ENCODE results near the gene MGAT4D.
"Not testable (repeated sequence)": the region's sequence is repeated elsewhere in the genome, so short reads cannot be mapped to it uniquely, and the experiment has no call there.

MGAT4D gene

DNA sequence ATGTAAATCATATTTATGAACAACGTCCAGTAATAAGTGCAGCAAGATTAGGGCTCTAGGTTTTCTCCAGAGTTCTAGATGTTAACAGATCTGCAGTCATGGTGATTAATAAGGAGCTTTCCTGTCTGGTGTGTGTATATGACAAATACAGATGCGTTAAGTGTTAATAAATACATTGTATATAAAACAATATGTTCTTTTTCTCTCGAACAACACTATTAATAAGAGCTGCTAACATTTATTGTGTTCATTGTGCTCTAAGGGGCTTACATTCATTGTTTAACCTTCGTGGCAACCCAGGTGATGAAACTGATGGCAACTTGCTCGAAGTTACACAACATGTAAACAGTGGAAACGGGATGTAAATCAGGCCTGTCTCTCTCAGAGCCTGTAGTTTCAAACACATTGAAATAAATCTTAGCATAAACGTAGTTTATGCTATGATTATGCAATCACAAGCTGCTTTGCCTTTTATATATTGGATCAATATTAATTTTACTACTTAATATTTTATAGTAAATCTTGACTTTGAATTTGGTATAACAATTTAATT lies 70.1 kb downstream of the MGAT4D start:
- Histone ChIP-seq H3K4me3 (ENCODE audit: low read length) (peak overlapping the region; percentile 86), H3K4me1 (ENCODE audit: control insufficient read depth, insufficient read depth, low read length) (peaks cover 24% of the 10 kb centered on the region), H3K27me3 (ENCODE audit: control insufficient read depth, insufficient read depth, low read length) (peaks cover 14% of the 10 kb centered on the region), H3K9ac (ENCODE audit: low read depth, low read length) (peak overlapping the region; percentile 31), H3K4me2 (ENCODE audit: low read length) (peak overlapping the region; percentile 96), H3K36me3 (ENCODE audit: insufficient read depth, low read length) (no peaks in the 10 kb centered on the region), H3K9me3 (replicated peaks; ENCODE audit: low read length) (no peaks in the 10 kb centered on the region)

DNA sequence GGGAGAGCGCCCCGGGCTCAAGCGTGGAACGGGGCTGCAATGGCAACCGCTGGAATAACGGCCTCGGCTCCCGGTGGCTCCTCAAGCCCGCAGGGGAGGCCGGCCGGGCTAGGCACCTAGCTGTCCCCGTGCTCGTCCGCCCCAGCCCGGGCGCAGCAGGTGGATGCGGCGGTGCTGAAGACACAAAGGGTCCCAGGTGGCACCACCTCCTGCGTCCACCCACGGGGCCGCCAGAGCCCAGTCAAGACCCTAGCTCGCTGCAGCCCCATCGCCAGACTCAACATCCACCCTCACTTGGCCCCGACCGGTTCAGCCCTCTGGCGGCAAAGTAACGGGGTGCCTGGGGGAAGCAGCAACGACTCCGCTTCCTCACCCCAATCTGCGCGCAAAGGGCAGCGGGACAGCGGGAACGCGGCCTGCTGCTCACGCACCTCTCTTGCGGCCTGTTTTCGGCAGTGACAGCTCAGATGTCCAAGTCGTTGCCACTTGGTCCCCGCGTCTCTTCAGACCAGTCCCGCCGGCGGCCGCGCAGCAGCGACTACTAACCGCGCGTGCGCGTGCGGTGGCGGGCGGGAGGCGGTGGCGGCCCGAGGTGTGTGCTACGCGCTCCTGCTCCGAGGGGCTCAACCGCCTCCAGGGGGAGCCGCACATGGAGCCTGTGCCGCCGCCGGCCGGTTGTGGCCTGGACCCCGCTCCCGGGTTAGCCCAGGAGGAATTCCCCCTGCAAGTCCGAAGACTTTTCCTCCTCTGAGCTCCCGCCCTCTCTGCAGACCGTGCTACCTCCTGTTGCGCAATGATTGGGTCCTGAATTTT lies 70.8 kb downstream of the MGAT4D start, which contains the start of gene CLGN:
CLGN (minus strand) TSS at position 543 of the 813 bp plus-strand sequence. CDS start 14,570 bp downstream, outside the sequence.
- H3K27me3 ChIP-seq (ENCODE audit: control insufficient read depth, insufficient read depth, low read length): peaks cover 14% of the 10 kb centered on the region
- H3K36me3 ChIP-seq (ENCODE audit: insufficient read depth, low read length): no peaks in the 10 kb centered on the region
- H3K4me1 ChIP-seq (ENCODE audit: control insufficient read depth, insufficient read depth, low read length): peaks cover 29% of the 10 kb centered on the region
- no peaks in the 10 kb centered on the region for H3K9me3 ChIP-seq (replicated peaks; ENCODE audit: low read length)
- H3K9ac ChIP-seq (ENCODE audit: low read depth, low read length): peak within 1 kb of the TSS; percentile 44
- peak within 1 kb of the TSS; percentile 96 for H3K4me2 ChIP-seq (ENCODE audit: low read length)
- peak within 1 kb of the TSS; percentile 86 for H3K4me3 ChIP-seq (ENCODE audit: low read length)

DNA sequence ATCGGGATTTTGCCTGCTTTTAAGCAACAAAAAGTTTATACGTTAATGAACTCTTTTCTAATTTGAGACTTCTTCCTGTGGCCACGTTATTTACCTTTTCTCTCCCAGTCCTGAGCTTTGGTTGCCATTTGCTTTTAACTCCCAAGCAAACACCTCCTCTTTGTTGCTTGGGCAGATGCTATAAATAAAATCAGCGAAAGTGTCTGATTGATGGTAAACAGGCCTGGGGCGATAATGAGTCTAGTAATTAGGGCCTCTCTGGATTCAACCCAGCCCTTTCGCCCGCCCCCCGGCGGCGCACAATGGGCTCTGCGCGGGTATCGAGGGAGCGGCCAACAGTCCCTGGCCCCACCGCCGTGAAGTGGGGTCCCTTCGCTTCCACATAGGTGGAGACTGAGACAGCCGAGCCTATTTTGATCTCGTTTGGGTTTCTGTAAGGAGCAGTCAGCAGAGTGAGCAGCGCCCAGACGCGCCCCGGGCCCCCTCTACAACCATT lies 71.4 kb downstream of the MGAT4D start:
- Histone ChIP-seq H3K4me1 (ENCODE audit: control insufficient read depth, insufficient read depth, low read length) (peaks cover 29% of the 10 kb centered on the region), H3K27me3 (ENCODE audit: control insufficient read depth, insufficient read depth, low read length) (peaks cover 14% of the 10 kb centered on the region), H3K4me2 (ENCODE audit: low read length) (peak overlapping the region; percentile 96), H3K36me3 (ENCODE audit: insufficient read depth, low read length) (no peaks in the 10 kb centered on the region), H3K9me3 (replicated peaks; ENCODE audit: low read length) (no peaks in the 10 kb centered on the region), H3K9ac (ENCODE audit: low read depth, low read length) (peak overlapping the region; percentile 44), H3K4me3 (ENCODE audit: low read length) (peak overlapping the region; percentile 86)

DNA sequence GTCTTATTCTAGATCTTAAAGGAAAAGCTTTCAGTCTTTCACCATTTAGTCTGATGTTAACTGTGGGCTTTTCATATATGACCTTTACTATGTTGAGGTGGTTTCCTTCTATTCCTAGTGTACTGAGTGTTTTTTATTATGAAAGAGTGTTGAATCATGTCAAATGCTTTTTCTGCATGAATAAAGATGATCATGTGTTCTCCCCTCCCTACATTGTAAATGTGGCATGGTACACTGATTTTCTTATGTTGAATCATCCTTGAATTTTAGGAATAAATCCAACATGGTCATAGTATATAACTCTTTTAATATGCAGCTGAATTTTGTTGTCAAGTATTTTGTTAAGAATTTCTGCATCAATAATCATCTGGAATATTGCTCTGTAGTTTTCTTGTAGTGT lies 75.0 kb downstream of the MGAT4D start:
- Histone ChIP-seq H3K4me1 (ENCODE audit: control insufficient read depth, insufficient read depth, low read length) (peaks cover 29% of the 10 kb centered on the region), H3K9ac (ENCODE audit: low read depth, low read length) (no peak overlapping the region), H3K27me3 (ENCODE audit: control insufficient read depth, insufficient read depth, low read length) (peaks cover 7% of the 10 kb centered on the region), H3K36me3 (ENCODE audit: insufficient read depth, low read length) (no peaks in the 10 kb centered on the region), H3K4me2 (ENCODE audit: low read length) (no peak overlapping the region), H3K9me3 (replicated peaks; ENCODE audit: low read length) (no peaks in the 10 kb centered on the region), H3K4me3 (ENCODE audit: low read length) (no peak overlapping the region)

DNA sequence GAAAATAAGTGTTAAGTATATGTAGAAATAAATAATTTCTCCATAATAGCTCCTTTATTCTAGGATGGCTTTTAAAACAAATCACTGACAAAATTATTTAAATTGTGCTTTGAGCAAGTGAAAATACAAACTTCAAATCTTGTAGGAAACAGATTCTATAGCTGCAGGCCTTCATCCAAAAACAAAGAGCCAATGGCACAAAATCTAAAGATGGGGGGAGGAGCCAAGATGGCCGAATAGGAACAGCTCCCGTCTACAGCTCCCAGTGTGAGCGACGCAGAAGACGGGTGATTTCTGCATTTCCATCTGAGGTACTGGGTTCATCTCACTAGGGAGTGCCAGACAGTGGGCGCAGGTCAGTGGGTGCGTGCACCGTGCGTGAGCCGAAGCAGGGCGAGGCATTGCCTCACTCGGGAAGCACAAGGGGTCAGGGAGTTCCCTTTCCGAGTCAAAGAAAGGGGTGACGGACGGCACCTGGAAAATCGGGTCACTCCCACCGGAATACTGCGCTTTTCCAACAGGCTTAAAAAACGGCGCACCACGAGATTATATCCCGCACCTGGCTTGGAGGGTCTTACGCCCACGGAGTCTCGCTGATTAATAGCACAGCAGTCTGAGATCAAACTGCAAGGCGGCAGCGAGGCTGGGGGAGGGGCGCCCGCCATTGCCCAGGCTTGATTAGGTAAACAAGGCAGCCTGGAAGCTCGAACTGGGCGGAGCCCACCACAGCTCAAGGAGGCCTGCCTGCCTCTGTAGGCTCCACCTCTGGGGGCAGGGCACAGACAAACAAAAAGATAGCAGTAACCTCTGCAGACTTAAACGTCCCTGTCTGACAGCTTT lies 84.7 kb downstream of the MGAT4D start:
- not testable (repeated sequence) for H3K27me3 ChIP-seq (ENCODE audit: control insufficient read depth, insufficient read depth, low read length); H3K9ac ChIP-seq (ENCODE audit: low read depth, low read length); H3K4me1 ChIP-seq (ENCODE audit: control insufficient read depth, insufficient read depth, low read length)

DNA sequence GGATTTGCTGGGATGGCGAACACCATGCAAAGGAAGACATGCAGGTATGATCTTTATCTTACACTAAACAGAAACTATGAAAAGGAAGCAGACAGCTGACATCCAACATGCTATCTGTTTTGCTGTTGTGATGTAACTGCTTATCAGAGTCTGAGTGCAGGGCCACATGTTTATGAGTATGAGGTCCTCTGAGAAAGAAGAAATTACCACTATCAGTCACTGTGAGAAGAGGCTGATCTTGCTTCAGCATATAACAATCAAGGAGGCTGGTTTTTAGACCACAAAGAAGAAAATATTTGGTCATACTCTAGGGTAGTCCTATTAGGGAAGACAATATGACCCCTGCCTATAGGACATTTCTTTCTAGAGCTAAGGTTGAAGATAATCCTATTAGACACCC lies 89.1 kb downstream of the MGAT4D start:
- H3K9ac ChIP-seq (ENCODE audit: low read depth, low read length): no peak overlapping the region
- no peaks in the 10 kb centered on the region for H3K4me1 ChIP-seq (ENCODE audit: control insufficient read depth, insufficient read depth, low read length)
- H3K4me2 ChIP-seq (ENCODE audit: low read length): no peak overlapping the region
- no peak overlapping the region for H3K4me3 ChIP-seq (ENCODE audit: low read length)
- H3K36me3 ChIP-seq (ENCODE audit: insufficient read depth, low read length): no peaks in the 10 kb centered on the region
- no peaks in the 10 kb centered on the region for H3K27me3 ChIP-seq (ENCODE audit: control insufficient read depth, insufficient read depth, low read length)
- H3K9me3 ChIP-seq (replicated peaks; ENCODE audit: low read length): no peaks in the 10 kb centered on the region

More for the DNA sequence above, 84.7 kb downstream of the MGAT4D start:
- H3K4me2 ChIP-seq (ENCODE audit: low read length); H3K4me3 ChIP-seq (ENCODE audit: low read length); H3K36me3 ChIP-seq (ENCODE audit: insufficient read depth, low read length); H3K9me3 ChIP-seq (replicated peaks; ENCODE audit: low read length): not testable (repeated sequence)

DNA sequence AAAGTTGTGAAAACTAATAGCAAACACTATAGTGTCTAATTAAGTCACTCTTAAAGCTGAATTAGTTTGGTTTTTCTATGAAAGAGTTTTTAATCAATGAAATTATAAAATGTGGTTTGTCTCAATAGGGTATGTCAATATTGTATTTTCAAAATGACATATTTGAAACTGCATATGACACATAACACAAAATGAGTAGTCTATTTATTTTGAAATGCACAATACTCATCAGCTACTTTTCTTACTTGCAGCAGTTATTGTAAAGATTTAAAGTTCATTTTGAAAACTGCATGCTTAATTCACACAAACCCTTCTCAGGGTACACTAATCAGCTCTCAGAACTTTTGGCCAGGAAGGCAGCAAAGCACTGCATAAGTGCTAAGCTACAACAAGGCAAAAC lies 91.8 kb downstream of the MGAT4D start:
- Histone ChIP-seq H3K9me3 (replicated peaks; ENCODE audit: low read length) (no peaks in the 10 kb centered on the region), H3K4me2 (ENCODE audit: low read length) (no peak overlapping the region), H3K36me3 (ENCODE audit: insufficient read depth, low read length) (no peaks in the 10 kb centered on the region), H3K4me1 (ENCODE audit: control insufficient read depth, insufficient read depth, low read length) (no peaks in the 10 kb centered on the region), H3K9ac (ENCODE audit: low read depth, low read length) (no peak overlapping the region), H3K27me3 (ENCODE audit: control insufficient read depth, insufficient read depth, low read length) (no peaks in the 10 kb centered on the region), H3K4me3 (ENCODE audit: low read length) (no peak overlapping the region)

DNA sequence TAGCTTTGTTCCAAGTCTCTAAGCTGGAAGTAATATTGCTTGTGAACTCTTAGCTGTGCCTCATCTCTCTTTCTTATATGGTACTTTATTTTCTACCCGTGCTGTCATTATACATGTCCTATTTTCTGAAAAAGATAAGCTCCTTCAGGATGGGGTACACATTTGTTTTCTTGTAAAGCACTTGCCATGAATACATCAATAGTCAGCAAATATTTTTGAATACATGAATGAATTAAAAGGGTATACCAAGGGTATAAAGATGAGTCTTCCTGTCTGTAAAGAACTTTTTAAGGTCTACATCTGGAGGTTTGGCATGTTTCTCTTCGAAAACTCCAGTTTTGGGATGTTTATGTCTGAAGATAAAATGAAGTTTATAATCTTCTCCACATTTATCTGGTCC lies 98.0 kb downstream of the MGAT4D start:
- H3K4me1 ChIP-seq (ENCODE audit: control insufficient read depth, insufficient read depth, low read length): no peaks in the 10 kb centered on the region
- H3K27me3 ChIP-seq (ENCODE audit: control insufficient read depth, insufficient read depth, low read length): no peaks in the 10 kb centered on the region
- no peak overlapping the region for H3K4me3 ChIP-seq (ENCODE audit: low read length)
- H3K36me3 ChIP-seq (ENCODE audit: insufficient read depth, low read length): no peaks in the 10 kb centered on the region
- H3K4me2 ChIP-seq (ENCODE audit: low read length): no peak overlapping the region
- no peak overlapping the region for H3K9ac ChIP-seq (ENCODE audit: low read depth, low read length)
- no peaks in the 10 kb centered on the region for H3K9me3 ChIP-seq (replicated peaks; ENCODE audit: low read length)

DNA sequence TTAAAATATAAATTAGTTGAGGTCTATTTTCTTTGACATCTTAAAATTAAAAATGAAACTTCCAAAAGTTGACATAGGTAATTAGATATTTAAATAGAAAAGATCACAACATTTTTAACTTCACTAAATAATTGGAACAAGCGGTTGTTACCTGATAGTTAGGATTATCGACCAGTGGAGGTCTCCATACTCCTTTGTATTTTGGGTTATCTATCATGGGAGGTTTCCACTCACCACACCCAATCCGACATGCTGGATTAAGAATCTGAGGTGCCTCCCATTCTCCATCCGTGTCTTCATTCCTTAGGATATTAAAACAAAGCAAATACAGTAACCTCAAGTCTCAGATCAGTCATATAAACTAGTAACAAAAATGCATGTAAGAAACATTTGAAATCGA lies 102.4 kb downstream of the MGAT4D start:
- no peaks in the 10 kb centered on the region for H3K36me3 ChIP-seq (ENCODE audit: insufficient read depth, low read length)
- H3K27me3 ChIP-seq (ENCODE audit: control insufficient read depth, insufficient read depth, low read length): no peaks in the 10 kb centered on the region
- H3K4me2 ChIP-seq (ENCODE audit: low read length): no peak overlapping the region
- H3K4me1 ChIP-seq (ENCODE audit: control insufficient read depth, insufficient read depth, low read length): no peaks in the 10 kb centered on the region
- no peak overlapping the region for H3K4me3 ChIP-seq (ENCODE audit: low read length)
- no peaks in the 10 kb centered on the region for H3K9me3 ChIP-seq (replicated peaks; ENCODE audit: low read length)
- H3K9ac ChIP-seq (ENCODE audit: low read depth, low read length): no peak overlapping the region

Data from skeletal muscle satellite cell (primary cell).